Hepatocyte (in vitro differentiated cells): Measurements from ENCODE around the gene DRAXIN. TPM values are rescaled to one million over a fixed set of nuclear protein-coding genes. Genes with fewer than 3 reads are reported as not detected.

Source experiments
- DNase-seq: peaks from one replicate; pipeline ENCODE4 v3.0.0-alpha.2; 2016; ENCODE audit warnings: low spot score
- H2AFZ ChIP-seq: fragments of 200-600 bp; sonication (generic); 2 replicates; pipeline ENCODE4 v1.6.0; 2016; ENCODE audit warnings: antibody characterized with exemption, mild to moderate bottlenecking
- H3K27ac ChIP-seq: fragments of 200-600 bp; sonication (generic); 2 replicates; pipeline ENCODE4 v1.5.1; 2016; ENCODE audit warnings: mild to moderate bottlenecking
- H3K27me3 ChIP-seq: fragments of 200-600 bp; sonication (generic); 2 replicates; pipeline ENCODE4 v1.6.1; 2016
- H3K36me3 ChIP-seq: fragments of 200-600 bp; sonication (generic); replicated peaks from 2 replicates; pipeline ENCODE4 v1.5.1; 2016; ENCODE audit warnings: low read depth; ENCODE audit not compliant: insufficient read depth
- H3K4me1 ChIP-seq: fragments of 200-600 bp; sonication (generic); 2 replicates; pipeline ENCODE4 v1.5.1; 2016; ENCODE audit warnings: mild to moderate bottlenecking, moderate library complexity; ENCODE audit not compliant: insufficient read depth
- H3K4me2 ChIP-seq: fragments of 200-600 bp; sonication (generic); 2 replicates; pipeline ENCODE4 v1.6.0; 2016
- H3K4me3 ChIP-seq: fragments of 200-600 bp; sonication (generic); 2 replicates; pipeline ENCODE4 v1.5.1; 2016; ENCODE audit warnings: mild to moderate bottlenecking
- H3K79me2 ChIP-seq: fragments of 200-600 bp; sonication (generic); 2 replicates; pipeline ENCODE4 v1.6.0; 2017; ENCODE audit warnings: mild to moderate bottlenecking
- H3K9me2 ChIP-seq: fragments of 200-600 bp; sonication (generic); replicated peaks from 2 replicates; pipeline ENCODE4 v1.6.0; 2017; ENCODE audit warnings: mild to moderate bottlenecking; ENCODE audit not compliant: insufficient read depth
- H3K9me3 ChIP-seq: fragments of 200-600 bp; sonication (generic); 2 replicates; pipeline ENCODE4 v1.5.1; 2016; ENCODE audit warnings: low read depth, mild to moderate bottlenecking
- H4K20me1 ChIP-seq: fragments of 200-600 bp; sonication (generic); 2 replicates; pipeline ENCODE4 v1.6.0; 2016; ENCODE audit warnings: mild to moderate bottlenecking; ENCODE audit not compliant: insufficient read depth, poor library complexity, severe bottlenecking
- EZH2 ChIP-seq: fragments of 200-600 bp; sonication (generic); IDR thresholded peaks from 2 replicates; pipeline ENCODE4 v1.6.1; 2016; ENCODE audit warnings: antibody characterized with exemption, mild to moderate bottlenecking, borderline replicate concordance
- EZH2phosphoT487 ChIP-seq: fragments of 200-600 bp; sonication (generic); IDR thresholded peaks from one replicate; pipeline ENCODE4 v1.6.1; 2018; ENCODE audit warnings: antibody characterized with exemption, mild to moderate bottlenecking, low read depth, moderate library complexity; ENCODE audit not compliant: unreplicated experiment, severe bottlenecking
- WGBS: methylation state at CpG from one replicate; pipeline ENCODE4 v1.1.6; 2016; ENCODE audit warnings: low lambda C conversion rate; ENCODE audit errors: missing lambda C conversion rate; 5-methylcytosine and 5-hydroxymethylcytosine counted together
- polyA plus RNA-seq: library from polyadenylated mRNA; unstranded; fragments of >200 nt; fragmentation: Nextera tagmentation; extraction: Ambion mirVana; gene quantifications from 2 replicates; pipeline ENCODE4 v1.2.1, GENCODE V29; 2016
- total RNA-seq: library from RNA; depleted of rRNA; stranded (reverse); fragments of >200 nt; gene quantifications from 2 replicates; pipeline ENCODE4 v1.2.3, GENCODE V29; 2014
- TF ChIP-seq, protein P1 (sequence below): fragments of 200-600 bp; sonication (generic); IDR thresholded peaks from 2 replicates; pipeline ENCODE4 v1.5.1; 2016; ENCODE audit warnings: antibody characterized with exemption, mild to moderate bottlenecking; ENCODE audit not compliant: poor library complexity

DRAXIN gene
- total and polyA plus RNA-seq, 2 experiments from 2014 or later = 0.60 TPM; not detected in 1

DNA sequence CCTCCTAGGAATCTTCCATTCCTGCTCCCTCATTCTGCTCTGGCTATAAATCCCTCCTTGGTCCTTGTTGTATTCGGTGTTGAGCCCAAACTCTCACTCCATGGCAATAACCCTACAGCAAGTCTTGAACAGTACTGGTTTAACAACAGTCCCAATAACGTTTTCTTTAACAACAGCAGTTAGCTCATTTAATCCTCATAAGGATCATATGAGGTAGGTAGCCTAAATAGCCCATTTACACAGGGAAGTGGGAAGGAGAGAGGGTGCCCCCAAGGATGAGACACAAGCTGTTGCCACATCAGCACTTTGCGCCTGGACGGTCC, 44.0 kb downstream of the DRAXIN start:
- Histone ChIP-seq H3K9me2 (no peaks in the 10 kb centered on the region), H4K20me1 (no peaks in the 10 kb centered on the region), H3K27me3 (no peaks in the 10 kb centered on the region), H3K4me3 (no peak overlapping the region), H3K27ac (peak overlapping the region; percentile 49), H2AFZ (peak overlapping the region; percentile 98), H3K4me1 (peaks cover 24% of the 10 kb centered on the region), H3K79me2 (peaks cover 3% of the 10 kb centered on the region), H3K36me3 (no peaks in the 10 kb centered on the region), H3K4me2 (peak overlapping the region; percentile 98), H3K9me3 (no peaks in the 10 kb centered on the region)
- TF ChIP-seq EZH2 (no peak), EZH2phosphoT487 (no peak)
- TF ChIP-seq, protein P1, sequence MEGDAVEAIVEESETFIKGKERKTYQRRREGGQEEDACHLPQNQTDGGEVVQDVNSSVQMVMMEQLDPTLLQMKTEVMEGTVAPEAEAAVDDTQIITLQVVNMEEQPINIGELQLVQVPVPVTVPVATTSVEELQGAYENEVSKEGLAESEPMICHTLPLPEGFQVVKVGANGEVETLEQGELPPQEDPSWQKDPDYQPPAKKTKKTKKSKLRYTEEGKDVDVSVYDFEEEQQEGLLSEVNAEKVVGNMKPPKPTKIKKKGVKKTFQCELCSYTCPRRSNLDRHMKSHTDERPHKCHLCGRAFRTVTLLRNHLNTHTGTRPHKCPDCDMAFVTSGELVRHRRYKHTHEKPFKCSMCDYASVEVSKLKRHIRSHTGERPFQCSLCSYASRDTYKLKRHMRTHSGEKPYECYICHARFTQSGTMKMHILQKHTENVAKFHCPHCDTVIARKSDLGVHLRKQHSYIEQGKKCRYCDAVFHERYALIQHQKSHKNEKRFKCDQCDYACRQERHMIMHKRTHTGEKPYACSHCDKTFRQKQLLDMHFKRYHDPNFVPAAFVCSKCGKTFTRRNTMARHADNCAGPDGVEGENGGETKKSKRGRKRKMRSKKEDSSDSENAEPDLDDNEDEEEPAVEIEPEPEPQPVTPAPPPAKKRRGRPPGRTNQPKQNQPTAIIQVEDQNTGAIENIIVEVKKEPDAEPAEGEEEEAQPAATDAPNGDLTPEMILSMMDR = no peak
- 37% methylated on average over 4 of the region's 4 CpGs for WGBS
- DNase-seq = no peak

DNA sequence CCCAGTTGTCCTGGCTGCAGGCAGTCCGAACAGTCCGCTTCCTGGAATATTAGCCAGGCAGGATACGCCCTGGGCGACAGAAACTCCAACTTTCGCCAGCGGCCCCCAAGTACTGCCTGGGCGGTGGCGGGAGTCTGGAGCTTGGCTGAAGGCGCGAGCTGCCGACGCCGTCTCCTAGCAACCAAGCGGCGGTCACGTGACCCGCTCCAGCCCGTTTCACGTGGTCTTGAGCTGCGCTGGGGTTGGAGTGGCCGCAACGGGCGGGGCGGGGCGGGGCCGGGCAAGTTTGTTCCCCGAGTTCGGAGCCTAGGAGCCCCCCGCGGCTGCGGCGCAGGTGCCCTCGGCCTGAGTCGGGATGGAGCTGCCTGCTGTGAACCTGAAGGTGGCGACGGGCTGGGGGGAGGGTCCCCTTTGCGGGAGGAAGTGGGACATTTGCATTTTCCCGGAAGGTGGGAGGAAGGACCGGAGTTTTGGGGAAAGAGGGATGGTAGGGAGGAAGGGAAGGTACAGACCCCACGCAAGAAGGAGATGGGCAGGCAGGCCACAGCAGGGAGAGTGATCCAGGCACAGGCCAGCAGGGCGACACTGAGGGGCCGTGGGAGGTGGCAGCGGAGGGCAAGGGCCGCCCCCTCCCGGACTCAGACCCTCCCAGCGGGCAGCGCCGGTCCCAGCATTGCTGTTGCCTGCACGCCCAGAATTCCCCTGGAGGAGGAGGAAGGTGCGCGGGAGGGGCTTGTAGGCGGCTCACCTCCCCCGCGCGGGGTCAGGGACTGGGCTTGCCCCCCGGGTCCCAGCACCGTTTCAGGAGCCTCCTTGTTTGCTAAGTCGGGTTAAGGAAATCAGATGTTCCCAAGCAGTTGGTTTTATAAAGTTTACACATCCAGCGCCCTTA, 44.6 kb downstream of the DRAXIN start, which contains the start of gene AGTRAP:
Gene AGTRAP (plus strand): TSS at position 283 of the 892 bp plus-strand sequence. CDS start 73 bp downstream, at position 356.
- Histone ChIP-seq H3K4me1 (peaks cover 23% of the 10 kb centered on the region), H3K27me3 (no peaks in the 10 kb centered on the region)

DNA sequence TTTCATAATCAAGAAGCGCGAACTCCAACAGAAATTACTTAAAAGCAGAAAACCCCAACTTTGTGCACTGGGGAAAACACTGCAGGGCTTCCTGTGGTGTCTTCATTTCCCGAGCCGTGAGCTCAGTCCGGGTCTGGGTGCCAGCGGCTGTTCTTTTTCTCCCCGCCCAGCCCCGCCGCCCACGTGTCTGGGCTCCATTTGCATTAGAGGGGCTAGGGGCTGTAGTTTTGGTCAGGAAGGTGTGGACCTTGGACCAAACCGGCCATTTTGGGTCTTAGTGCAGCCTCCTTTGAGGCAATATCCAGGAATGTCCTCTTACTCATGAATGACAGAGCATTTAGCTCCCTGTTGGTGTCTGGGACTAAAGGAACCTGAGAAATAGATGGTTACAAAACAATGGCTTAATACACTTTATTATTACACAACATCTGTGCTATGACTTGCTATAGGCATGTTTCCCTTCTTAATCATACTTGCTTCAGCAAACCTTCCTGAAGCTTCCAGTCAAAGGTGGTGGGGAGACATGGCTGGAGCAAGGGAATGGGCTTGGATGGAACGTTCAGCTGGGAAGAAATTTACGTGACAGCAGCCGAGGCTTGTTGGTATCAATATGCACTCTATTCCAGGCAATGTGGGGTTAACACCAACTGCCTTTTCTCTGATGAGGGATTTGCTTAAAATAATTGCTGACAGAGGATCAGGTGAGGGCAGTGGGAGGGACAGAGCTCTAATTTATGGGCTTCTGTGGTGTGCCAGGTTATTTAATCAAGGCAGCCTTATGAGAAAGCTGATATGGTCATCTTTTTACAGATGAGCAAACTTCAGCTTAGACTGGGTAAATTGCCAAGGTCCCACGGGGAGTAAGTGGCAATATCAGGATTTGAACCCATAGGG, 45.5 kb downstream of the DRAXIN start:
- Histone ChIP-seq H3K9me3 (no peaks in the 10 kb centered on the region), H3K79me2 (peaks cover 3% of the 10 kb centered on the region), H3K27ac (peak overlapping the region; percentile 84), H3K4me1 (peaks cover 17% of the 10 kb centered on the region), H3K27me3 (no peaks in the 10 kb centered on the region), H3K9me2 (no peaks in the 10 kb centered on the region), H3K4me3 (peak overlapping the region; percentile 88), H3K4me2 (peak overlapping the region; percentile 98), H3K36me3 (no peaks in the 10 kb centered on the region), H2AFZ (peak overlapping the region; percentile 98), H4K20me1 (no peaks in the 10 kb centered on the region)
- WGBS = 13% methylated on average over 15 of the region's 15 CpGs
- TF ChIP-seq EZH2 (no peak), EZH2phosphoT487 (no peak)
- TF ChIP-seq, protein P1 = no peak
- DNase-seq = peak; percentile 65

More for the DNA sequence above, 44.6 kb downstream of the DRAXIN start, which contains the start of gene AGTRAP:
- H3K4me3 ChIP-seq = peak within 1 kb of the TSS; percentile 88
- H3K36me3 ChIP-seq = no peaks in the 10 kb centered on the region
- no peaks in the 10 kb centered on the region for H3K9me2 ChIP-seq
- DNase-seq = peak; percentile 97
- TF ChIP-seq EZH2 (no peak), EZH2phosphoT487 (no peak)
- TF ChIP-seq, protein P1 = no peak
- H2AFZ ChIP-seq = peak within 1 kb of the TSS; percentile 98
- H3K27ac ChIP-seq = peak within 1 kb of the TSS; percentile 84
- H3K9me3 ChIP-seq = no peaks in the 10 kb centered on the region
- 1% methylated on average over 42 of the region's 59 CpGs for WGBS
- no peaks in the 10 kb centered on the region for H4K20me1 ChIP-seq
- peaks cover 3% of the 10 kb centered on the region for H3K79me2 ChIP-seq
- peak within 1 kb of the TSS; percentile 98 for H3K4me2 ChIP-seq
